Transverse colon (tissue), 3 donors: ENCODE results near the gene VAMP8.

Experiments used
- POLR2A ChIP-seq: fragments of 450-650 bp; IDR thresholded peaks from one replicate; pipeline ENCODE4 v1.6.1; 2016; ENCODE audit warnings: antibody characterized with exemption, mild to moderate bottlenecking, moderate library complexity
- TF ChIP-seq, protein P1 (sequence below), 5 experiments: fragments of 200-600 bp in 3 of 5; fragments of 450-650 bp in 2 of 5; sonication (generic) in 3 of 5; IDR thresholded peaks; 1 replicate in 2 of 5; 2 replicates in 3 of 5; pipeline ENCODE4 v1.5.1; 2016 to 2017; ENCODE audit warnings: antibody characterized with exemption in 5 of 5, inconsistent platforms in 3 of 5, mild to moderate bottlenecking in 2 of 5, moderate library complexity in 1 of 5

GRCh38 chr2:85580206-85580605, 2.8 kb downstream of the VAMP8 start:
- no peak for TF ChIP-seq POLR2A
- TF ChIP-seq, protein P1, sequence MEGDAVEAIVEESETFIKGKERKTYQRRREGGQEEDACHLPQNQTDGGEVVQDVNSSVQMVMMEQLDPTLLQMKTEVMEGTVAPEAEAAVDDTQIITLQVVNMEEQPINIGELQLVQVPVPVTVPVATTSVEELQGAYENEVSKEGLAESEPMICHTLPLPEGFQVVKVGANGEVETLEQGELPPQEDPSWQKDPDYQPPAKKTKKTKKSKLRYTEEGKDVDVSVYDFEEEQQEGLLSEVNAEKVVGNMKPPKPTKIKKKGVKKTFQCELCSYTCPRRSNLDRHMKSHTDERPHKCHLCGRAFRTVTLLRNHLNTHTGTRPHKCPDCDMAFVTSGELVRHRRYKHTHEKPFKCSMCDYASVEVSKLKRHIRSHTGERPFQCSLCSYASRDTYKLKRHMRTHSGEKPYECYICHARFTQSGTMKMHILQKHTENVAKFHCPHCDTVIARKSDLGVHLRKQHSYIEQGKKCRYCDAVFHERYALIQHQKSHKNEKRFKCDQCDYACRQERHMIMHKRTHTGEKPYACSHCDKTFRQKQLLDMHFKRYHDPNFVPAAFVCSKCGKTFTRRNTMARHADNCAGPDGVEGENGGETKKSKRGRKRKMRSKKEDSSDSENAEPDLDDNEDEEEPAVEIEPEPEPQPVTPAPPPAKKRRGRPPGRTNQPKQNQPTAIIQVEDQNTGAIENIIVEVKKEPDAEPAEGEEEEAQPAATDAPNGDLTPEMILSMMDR (IDR thresholded peaks at IDR 0.05) = no peak
